Mucosa of rectum (tissue), 2 donors: ENCODE measurements around the gene MSL1.

Experiments
- H3K27ac ChIP-seq, 2 donors: one replicate each; pipeline ENCODE4 v1.7.0; 2013; ENCODE audit warnings: inconsistent platforms in 2 of 2, low read depth in 2 of 2, low read length in 2 of 2
- H3K27me3 ChIP-seq, 2 donors: one replicate each; pipeline ENCODE4 v1.7.0; 2013; ENCODE audit warnings: low read length in 2 of 2; ENCODE audit not compliant: control insufficient read depth in 2 of 2, insufficient read depth in 2 of 2
- H3K36me3 ChIP-seq, 2 donors: one replicate each; pipeline ENCODE4 v1.7.0; 2013; ENCODE audit warnings: low read length in 2 of 2; ENCODE audit not compliant: control insufficient read depth in 2 of 2, insufficient read depth in 2 of 2
- H3K4me1 ChIP-seq, 2 donors: one replicate each; pipeline ENCODE4 v1.7.0; 2013; ENCODE audit warnings: low read length in 2 of 2, mild to moderate bottlenecking in 1 of 2; ENCODE audit not compliant: control insufficient read depth in 2 of 2, insufficient read depth in 2 of 2
- H3K4me3 ChIP-seq, 2 donors: one replicate each; pipeline ENCODE4 v1.7.0; 2013; ENCODE audit warnings: low read length in 2 of 2
- H3K9ac ChIP-seq, 2 donors: one replicate each; pipeline ENCODE4 v1.7.0; 2013; ENCODE audit warnings: low read length in 2 of 2, low read depth in 1 of 2, mild to moderate bottlenecking in 1 of 2
- H3K9me3 ChIP-seq, 2 donors: one replicate each; pipeline ENCODE4 v1.7.0; 2013; ENCODE audit warnings: low read length in 2 of 2; ENCODE audit not compliant: control insufficient read depth in 2 of 2
- donor health status: healthy.
- donor health status: Normal muscosa, but diverticular disease.

MSL1 gene

DNA sequence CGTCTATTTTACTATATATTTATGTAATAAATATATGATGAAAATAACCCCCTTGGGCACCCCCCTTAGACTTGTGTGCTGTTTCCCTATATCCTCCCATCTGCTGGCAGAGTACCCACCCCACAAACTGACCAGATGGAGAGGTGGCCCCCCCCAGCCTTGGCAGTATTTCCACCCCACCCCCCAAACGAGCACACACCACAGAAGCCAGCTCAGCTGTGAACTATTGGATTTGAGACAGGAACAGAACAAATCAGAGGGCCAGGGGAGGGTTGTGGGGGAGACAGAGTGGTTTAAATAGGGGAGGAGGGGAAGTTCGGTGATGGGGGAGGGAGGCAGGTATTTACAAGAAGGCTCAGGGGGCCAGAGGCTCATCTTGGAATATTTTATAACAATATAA, 29.2 kb upstream of the MSL1 start:
- Histone ChIP-seq H3K27ac (no peak overlapping the region), H3K9me3 (no peaks in the 10 kb centered on the region), H3K4me1 (peaks cover 21 to 25% of the 10 kb centered on the region in 2 donors), H3K4me3 (no peak overlapping the region), H3K36me3 (peaks cover 53 to 65% of the 10 kb centered on the region in 2 donors), H3K27me3 (no peaks in the 10 kb centered on the region), H3K9ac (no peak overlapping the region)

DNA sequence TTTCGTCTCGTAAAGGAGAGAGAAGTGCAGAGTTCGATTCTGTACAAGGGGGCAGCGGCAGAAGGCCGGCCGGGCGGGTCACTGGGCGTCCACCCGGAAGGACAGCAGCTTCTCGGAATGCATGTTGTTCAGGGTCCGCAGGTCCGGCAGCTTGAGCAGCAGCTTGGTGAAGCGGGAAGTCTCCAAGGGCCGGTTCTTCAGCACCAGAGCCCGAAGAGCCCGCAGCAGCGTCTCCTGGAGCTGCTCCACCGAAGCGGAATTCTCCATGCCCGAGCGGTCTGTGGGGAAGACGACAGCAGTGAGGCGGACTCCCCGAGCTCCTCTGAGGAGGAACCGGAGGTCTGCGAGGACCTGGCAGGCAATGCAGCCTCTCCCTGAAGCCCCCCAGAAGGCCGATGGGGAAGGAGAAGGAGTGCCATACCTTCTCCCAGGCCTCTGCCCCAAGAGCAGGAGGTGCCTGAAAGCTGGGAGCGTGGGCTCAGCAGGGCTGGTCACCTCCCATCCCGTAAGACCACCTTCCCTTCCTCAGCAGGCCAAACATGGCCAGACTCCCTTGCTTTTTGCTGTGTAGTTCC, 28.7 kb upstream of the MSL1 start:
- Histone ChIP-seq H3K4me1 (peaks cover 26 to 31% of the 10 kb centered on the region in 2 donors), H3K27ac (peak overlapping the region in 1 of 2 donors; percentile 52), H3K9ac (no peak overlapping the region), H3K9me3 (no peaks in the 10 kb centered on the region), H3K36me3 (peaks cover 50 to 60% of the 10 kb centered on the region in 2 donors), H3K27me3 (no peaks in the 10 kb centered on the region), H3K4me3 (no peak overlapping the region)

DNA sequence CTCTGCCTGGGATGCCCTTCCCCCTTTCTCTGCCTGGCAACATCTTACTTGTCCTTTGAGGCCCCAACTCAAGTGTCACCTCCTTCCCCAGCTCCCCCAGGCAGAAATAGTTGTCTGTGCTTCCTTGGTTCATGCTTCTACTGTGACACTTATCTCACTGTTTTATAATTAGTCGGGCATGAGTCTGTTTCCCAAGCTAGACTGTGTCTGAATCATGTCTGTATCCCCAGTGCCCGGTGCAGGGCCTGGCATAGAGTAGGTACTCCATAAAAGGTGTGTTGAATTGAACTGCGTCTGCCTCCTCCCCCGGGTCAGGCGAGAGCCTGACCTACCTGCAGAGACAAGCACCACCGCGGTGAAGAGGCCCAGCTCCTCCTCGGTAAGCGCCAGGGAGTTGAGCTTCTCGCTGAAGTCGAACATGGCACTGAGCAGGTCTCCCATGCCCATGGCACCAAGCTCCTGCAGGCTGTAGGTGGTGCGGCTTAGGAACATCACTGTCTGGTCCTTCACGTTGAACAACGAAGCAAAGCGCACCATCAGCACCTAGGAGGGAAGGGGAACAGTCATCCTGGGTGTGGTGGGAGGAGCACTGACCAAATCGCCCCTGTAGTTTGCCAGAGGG, 28.1 kb upstream of the MSL1 start:
- Histone ChIP-seq H3K4me1 (peaks cover 32 to 37% of the 10 kb centered on the region in 2 donors), H3K9me3 (no peaks in the 10 kb centered on the region), H3K4me3 (no peak overlapping the region), H3K36me3 (peaks cover 44 to 54% of the 10 kb centered on the region in 2 donors), H3K27me3 (no peaks in the 10 kb centered on the region), H3K9ac (no peak overlapping the region), H3K27ac (peak overlapping the region in 1 of 2 donors; percentile 52)

DNA sequence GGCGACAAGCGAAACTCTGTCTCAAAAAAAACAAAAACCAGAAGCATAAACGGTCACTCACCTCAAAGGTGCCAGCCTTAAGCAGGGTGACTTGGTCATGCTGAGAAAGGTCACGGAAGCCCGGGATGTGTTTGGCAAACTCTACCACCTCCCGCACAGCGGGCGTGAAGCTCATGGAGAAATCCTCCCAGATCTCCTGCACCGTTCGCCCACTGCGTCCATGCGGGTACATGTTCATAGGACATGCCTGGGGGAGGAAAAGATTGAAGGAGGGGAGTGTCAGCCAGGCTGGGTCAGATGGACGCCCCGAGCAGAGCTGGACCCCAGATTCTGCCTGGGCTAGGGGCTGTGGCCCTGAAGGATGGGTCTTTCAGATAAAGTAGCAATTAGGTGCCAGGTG, 26.9 kb upstream of the MSL1 start:
- Histone ChIP-seq H3K4me1 (peaks cover 40 to 44% of the 10 kb centered on the region in 2 donors), H3K36me3 (peaks cover 42 to 45% of the 10 kb centered on the region in 2 donors), H3K9me3 (no peaks in the 10 kb centered on the region), H3K27ac (no peak overlapping the region), H3K27me3 (no peaks in the 10 kb centered on the region), H3K4me3 (no peak overlapping the region), H3K9ac (no peak overlapping the region)

GRCh38 chr17:40095351-40095943, 26.3 kb upstream of the MSL1 start:
- H3K9me3 ChIP-seq = no peaks in the 10 kb centered on the region
- no peak overlapping the region for H3K9ac ChIP-seq
- peaks cover 42 to 43% of the 10 kb centered on the region in 2 donors for H3K36me3 ChIP-seq
- peaks cover 45 to 50% of the 10 kb centered on the region in 2 donors for H3K4me1 ChIP-seq
- no peak overlapping the region for H3K4me3 ChIP-seq
- no peaks in the 10 kb centered on the region for H3K27me3 ChIP-seq
- H3K27ac ChIP-seq = peak overlapping the region; percentile 69 to 90

GRCh38 chr17:40095944-40096791, 25.6 kb upstream of the MSL1 start:
- Histone ChIP-seq H3K36me3 (peaks cover 41 to 43% of the 10 kb centered on the region in 2 donors), H3K4me3 (peak overlapping the region in 1 of 2 donors; percentile 47), H3K9ac (peak overlapping the region; percentile 9 to 18), H3K27me3 (no peaks in the 10 kb centered on the region), H3K27ac (peak overlapping the region; percentile 69 to 90), H3K4me1 (peaks cover 50 to 56% of the 10 kb centered on the region in 2 donors), H3K9me3 (no peaks in the 10 kb centered on the region)

GRCh38 chr17:40097087-40097486, 24.7 kb upstream of the MSL1 start:
- H3K4me3 ChIP-seq = peak overlapping the region; percentile 53 to 60
- peak overlapping the region; percentile 69 to 90 for H3K27ac ChIP-seq
- peaks cover 58 to 63% of the 10 kb centered on the region in 2 donors for H3K4me1 ChIP-seq
- H3K36me3 ChIP-seq = peaks cover 37 to 43% of the 10 kb centered on the region in 2 donors
- no peaks in the 10 kb centered on the region for H3K27me3 ChIP-seq
- H3K9me3 ChIP-seq = no peaks in the 10 kb centered on the region
- peak overlapping the region in 1 of 2 donors; percentile 67 for H3K9ac ChIP-seq

DNA sequence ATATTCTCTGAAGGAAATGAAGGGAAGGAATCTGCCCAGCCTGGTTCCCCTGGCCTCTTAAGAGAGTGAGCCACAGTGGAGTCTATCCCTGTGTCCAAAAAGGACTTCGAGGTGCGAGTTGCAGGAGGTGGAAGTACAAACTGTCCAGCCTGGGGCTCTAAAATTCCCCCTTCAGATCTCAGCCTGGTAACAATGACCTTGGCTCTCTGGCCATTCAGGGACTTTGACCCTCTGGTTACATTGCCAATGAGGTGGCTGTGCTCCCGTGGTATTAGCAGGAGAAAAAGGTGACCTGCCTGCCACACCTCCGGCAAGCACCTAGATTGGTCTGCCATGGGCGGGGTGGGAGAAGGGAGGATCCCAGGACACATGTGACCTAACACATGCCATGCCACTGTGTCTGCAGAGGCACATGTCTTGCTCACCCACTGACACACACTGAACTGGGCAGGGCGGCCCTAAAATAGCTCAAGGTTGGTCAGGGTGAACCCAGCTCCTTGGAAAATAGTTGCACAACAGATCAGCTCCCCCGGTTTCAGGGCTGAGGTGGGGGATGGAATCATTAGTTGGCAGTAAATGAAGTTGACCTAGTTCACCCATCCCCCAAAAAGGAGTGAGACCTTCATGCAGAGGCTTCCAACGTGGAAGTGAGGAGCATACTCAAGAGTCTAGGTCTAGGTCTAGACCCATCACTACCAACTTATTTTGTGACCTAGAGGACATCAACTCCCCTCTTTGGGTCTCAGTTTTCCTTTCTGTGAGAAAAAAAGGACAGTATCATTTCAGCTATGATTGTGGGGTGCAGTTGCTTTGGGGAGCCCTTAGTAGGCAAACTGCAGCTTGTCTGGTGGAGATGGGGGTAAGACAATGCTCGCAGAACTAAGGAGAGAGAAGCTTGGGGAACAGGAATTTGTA, 23.6 kb upstream of the MSL1 start:
- Histone ChIP-seq H3K4me1 (peaks cover 64 to 68% of the 10 kb centered on the region in 2 donors), H3K27me3 (no peaks in the 10 kb centered on the region), H3K9me3 (no peaks in the 10 kb centered on the region), H3K27ac (peak overlapping the region; percentile 90 to 97), H3K4me3 (peak overlapping the region; percentile 53 to 60), H3K36me3 (peaks cover 35 to 39% of the 10 kb centered on the region in 2 donors), H3K9ac (peak overlapping the region; percentile 67 to 86)

GRCh38 chr17:40098846-40099618, 22.7 kb upstream of the MSL1 start:
- Histone ChIP-seq H3K4me3 (peak overlapping the region; percentile 79 to 98), H3K27ac (peak overlapping the region; percentile 90 to 97), H3K9ac (peak overlapping the region; percentile 76 to 95), H3K36me3 (peaks cover 27 to 30% of the 10 kb centered on the region in 2 donors), H3K9me3 (no peaks in the 10 kb centered on the region), H3K4me1 (peaks cover 72 to 76% of the 10 kb centered on the region in 2 donors), H3K27me3 (no peaks in the 10 kb centered on the region)
